Right lobe of liver (tissue), 6 donors: ENCODE measurements around the gene HELZ. TPM values are rescaled to one million over a fixed set of nuclear protein-coding genes. Genes with fewer than 3 reads are reported as not detected.
A peak's percentile ranks its signal among the peaks of the same experiment; 100 is the strongest.

ENCODE experiments used
- ATAC-seq, 4 donors: fragments of 200-7000 bp; cut with Tn5 transposase; one replicate each; pipeline ENCODE4 v1.9.1; 2020; ENCODE audit warnings: mild to moderate bottlenecking in 4 of 4, moderate library complexity in 4 of 4
- DNase-seq, 3 donors: peaks; one replicate each; pipeline ENCODE4 v3.0.0-alpha.2; 2020
- H3K27ac ChIP-seq, 3 donors: fragments of 200-600 bp; one replicate each; pipeline ENCODE4 v1.8.0; 2022
- H3K27me3 ChIP-seq, 2 donors: fragments of 200-600 bp; one replicate each; pipeline ENCODE4 v1.8.0; 2022
- H3K36me3 ChIP-seq, 4 donors: fragments of 200-600 bp; sonication (generic) in 1 of 4; one replicate each; pipeline versions ENCODE4 v1.5.1 to v1.8.0; 2017 to 2022; ENCODE audit warnings: control low read depth in 1 of 4
- H3K4me1 ChIP-seq, 4 donors: fragments of 200-600 bp; sonication (generic) in 1 of 4; one replicate each; pipeline versions ENCODE4 v1.5.1 to v1.8.0; 2017 to 2022; ENCODE audit warnings: control low read depth in 1 of 4
- H3K4me3 ChIP-seq, 3 donors: fragments of 200-600 bp; one replicate each; pipeline ENCODE4 v1.8.0; 2022
- H3K9me3 ChIP-seq, 4 donors: fragments of 200-600 bp; sonication (generic) in 1 of 4; one replicate each; pipeline versions ENCODE4 v1.5.1 to v1.8.0; 2017 to 2022; ENCODE audit warnings: control low read depth in 1 of 4
- CTCF ChIP-seq, 4 donors: fragments of 200-600 bp in 3 of 4; fragments of 450-650 bp in 1 of 4; IDR thresholded peaks; one replicate each; pipeline versions ENCODE4 v1.5.1 to v1.8.0; 2016 to 2022; ENCODE audit warnings: antibody characterized with exemption in 4 of 4, mild to moderate bottlenecking in 2 of 4
- POLR2A ChIP-seq: fragments of 450-650 bp; IDR thresholded peaks from one replicate; pipeline ENCODE4 v1.6.1; 2017; ENCODE audit warnings: antibody characterized with exemption, mild to moderate bottlenecking
- WGBS: methylation state at CpG from one replicate; pipeline ENCODE4 v1.1.6; 2018; ENCODE audit warnings: low coverage, low lambda C conversion rate; ENCODE audit not compliant: insufficient coverage; ENCODE audit errors: missing lambda C conversion rate; 5-methylcytosine and 5-hydroxymethylcytosine counted together
- intact Hi-C, 2 donors: fragments of 100-400 bp; cut with DNase I; formaldehyde crosslinking; loops; one replicate each; pipeline versions ENCODE4 v1.11.2 to v1.14.1; 2022
- total RNA-seq, 6 experiments: library from RNA; depleted of rRNA in 2 of 6; stranded (reverse); fragments of >200 nt in 2 of 6; fragmentation: NEBNext Ultra II Directional in 3 of 6; extraction: Animal tissue kit (Norgen Biotek cat#: 25700) in 3 of 6; gene quantifications; one replicate each; pipeline versions ENCODE4 v1.1.0 to v1.2.4, GENCODE V29; 2016 to 2023
- donor health status: DM: no; HTN: yes; CAD: no.
- donor health status: DM: no; HTN: no; CAD: no.
- donor health status: DM: no; HTN: no; CAD: no.
- donor health status: DM: no; HTN: yes; CAD: no.
- donor health status: DM: no; HTN: yes; CAD: no.

Gene HELZ
- total RNA-seq, 6 experiments from 2014 or later = 24.2 to 33.6 (median 30.9) TPM

GRCh38 chr17:67183531-67183930, 61.5 kb downstream of the HELZ start:
- Histone ChIP-seq H3K27me3 (no peaks in the 10 kb centered on the region), H3K27ac (no peak overlapping the region), H3K36me3 (peaks cover 0 to 7% (median 0%) of the 10 kb centered on the region in 4 donors), H3K9me3 (no peaks in the 10 kb centered on the region), H3K4me3 (no peak overlapping the region), H3K4me1 (peaks cover 0 to 38% (median 8%) of the 10 kb centered on the region in 4 donors)
- 81% methylated on average over 1 of the region's 1 CpG for WGBS
- TF ChIP-seq CTCF (IDR thresholded peaks at IDR 0.05) = no peak
- intact Hi-C loops = no loop called here
- ATAC-seq = no peak
- no peak for DNase-seq

GRCh38 chr17:67181825-67182224, 63.2 kb downstream of the HELZ start:
- Histone ChIP-seq H3K36me3 (peaks cover 0 to 6% (median under 1%) of the 10 kb centered on the region in 4 donors), H3K27me3 (no peaks in the 10 kb centered on the region), H3K4me1 (peaks cover 0 to 46% (median 8%) of the 10 kb centered on the region in 4 donors), H3K9me3 (no peaks in the 10 kb centered on the region), H3K27ac (no peak overlapping the region), H3K4me3 (no peak overlapping the region)
- ATAC-seq = no peak
- intact Hi-C loops = no loop called here
- TF ChIP-seq POLR2A = no peak
- TF ChIP-seq CTCF (IDR thresholded peaks at IDR 0.05) = no peak
- DNase-seq = no peak
- WGBS = 100% methylated on average over 1 of the region's 3 CpGs

GRCh38 chr17:67180275-67180674, 64.7 kb downstream of the HELZ start:
- DNase-seq = no peak
- H3K27ac ChIP-seq = no peak overlapping the region
- peaks cover 0 to 6% (median under 1%) of the 10 kb centered on the region in 4 donors for H3K36me3 ChIP-seq
- H3K4me1 ChIP-seq = peaks cover 0 to 46% (median 8%) of the 10 kb centered on the region in 4 donors
- TF ChIP-seq CTCF (IDR thresholded peaks at IDR 0.05) (no peak), POLR2A (no peak)
- no peaks in the 10 kb centered on the region for H3K27me3 ChIP-seq
- H3K4me3 ChIP-seq = no peak overlapping the region
- 88% methylated on average over 3 of the region's 5 CpGs for whole genome bisulfite sequencing
- H3K9me3 ChIP-seq = no peaks in the 10 kb centered on the region
- intact Hi-C loops = no loop called here
- ATAC-seq = no peak

GRCh38 chr17:67178555-67178954, 66.4 kb downstream of the HELZ start:
- 28% methylated on average over 4 of the region's 4 CpGs for WGBS
- DNase-seq = no peak
- ATAC-seq = peak; percentile 92 to 95 (median 94)
- TF ChIP-seq POLR2A = no peak
- no peak for TF ChIP-seq CTCF (IDR thresholded peaks at IDR 0.05)
- peaks cover 0 to 6% (median under 1%) of the 10 kb centered on the region in 4 donors for H3K36me3 ChIP-seq
- H3K27ac ChIP-seq = peak overlapping the region; percentile 55 to 78 (median 62)
- intact Hi-C loops = no loop called here
- peaks cover 0 to 38% (median 8%) of the 10 kb centered on the region in 4 donors for H3K4me1 ChIP-seq
- H3K27me3 ChIP-seq = no peaks in the 10 kb centered on the region
- no peak overlapping the region for H3K4me3 ChIP-seq
- H3K9me3 ChIP-seq = no peaks in the 10 kb centered on the region

GRCh38 chr17:67177732-67178131, 67.3 kb downstream of the HELZ start:
- TF ChIP-seq CTCF (IDR thresholded peaks at IDR 0.05) (no peak), POLR2A (no peak)
- Histone ChIP-seq H3K27me3 (no peaks in the 10 kb centered on the region), H3K4me3 (no peak overlapping the region), H3K27ac (peak overlapping the region in 2 of 3 donors; percentile 62 to 78), H3K4me1 (peaks cover 0 to 33% (median 8%) of the 10 kb centered on the region in 4 donors), H3K9me3 (no peaks in the 10 kb centered on the region), H3K36me3 (peaks cover 0 to 9% (median under 1%) of the 10 kb centered on the region in 4 donors)
- intact Hi-C loops = no loop called here
- ATAC-seq = no peak
- no peak for DNase-seq
